Fibroblast of villous mesenchyme (primary cell): ENCODE results near the gene SLC5A3. TPM values are rescaled to one million over a fixed set of nuclear protein-coding genes. Genes with fewer than 3 reads are reported as not detected.

Experiments
- DNase-seq: peaks from one replicate; pipeline ENCODE4 v3.0.0-alpha.2; 2010; ENCODE audit warnings: low read depth
- H3K4me3 ChIP-seq: 2 replicates; pipeline ENCODE4 v1.5.1; 2011; ENCODE audit warnings: low read depth, mild to moderate bottlenecking, low read length
- total RNA-seq: library from RNA; depleted of rRNA; stranded (reverse); fragments of >200 nt; gene quantifications from 2 replicates; pipeline ENCODE4 v1.2.3, GENCODE V29; 2012
- TF ChIP-seq, protein P1 (sequence below): IDR thresholded peaks from 2 replicates; pipeline ENCODE4 v1.5.1; 2012; ENCODE audit warnings: low read depth, mild to moderate bottlenecking, low read length; ENCODE audit not compliant: insufficient read depth

The SLC5A3 gene
- total RNA-seq, 1 donor: 142 TPM

DNA sequence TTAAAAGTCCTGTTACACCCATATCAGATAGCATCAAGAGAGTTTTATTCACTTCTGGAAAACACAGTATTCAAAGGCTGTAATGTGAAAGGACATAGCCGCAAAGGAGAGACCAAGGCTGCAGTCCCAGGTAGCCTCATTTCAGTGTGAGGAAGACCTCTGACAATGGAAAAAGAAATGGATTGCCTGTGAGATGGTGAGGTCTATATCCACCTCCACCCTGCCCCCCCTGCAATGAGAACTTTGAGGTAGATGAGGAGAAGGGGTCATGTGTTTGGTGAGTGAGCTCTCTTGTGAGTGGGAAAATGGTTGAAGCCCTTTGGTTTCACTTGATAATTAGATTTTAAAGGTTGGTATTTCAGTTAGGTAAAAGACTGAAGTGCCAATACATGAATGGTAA is 3.5 kb downstream of the SLC5A3 start:
- no peak overlapping the region for H3K4me3 ChIP-seq
- TF ChIP-seq, protein P1, sequence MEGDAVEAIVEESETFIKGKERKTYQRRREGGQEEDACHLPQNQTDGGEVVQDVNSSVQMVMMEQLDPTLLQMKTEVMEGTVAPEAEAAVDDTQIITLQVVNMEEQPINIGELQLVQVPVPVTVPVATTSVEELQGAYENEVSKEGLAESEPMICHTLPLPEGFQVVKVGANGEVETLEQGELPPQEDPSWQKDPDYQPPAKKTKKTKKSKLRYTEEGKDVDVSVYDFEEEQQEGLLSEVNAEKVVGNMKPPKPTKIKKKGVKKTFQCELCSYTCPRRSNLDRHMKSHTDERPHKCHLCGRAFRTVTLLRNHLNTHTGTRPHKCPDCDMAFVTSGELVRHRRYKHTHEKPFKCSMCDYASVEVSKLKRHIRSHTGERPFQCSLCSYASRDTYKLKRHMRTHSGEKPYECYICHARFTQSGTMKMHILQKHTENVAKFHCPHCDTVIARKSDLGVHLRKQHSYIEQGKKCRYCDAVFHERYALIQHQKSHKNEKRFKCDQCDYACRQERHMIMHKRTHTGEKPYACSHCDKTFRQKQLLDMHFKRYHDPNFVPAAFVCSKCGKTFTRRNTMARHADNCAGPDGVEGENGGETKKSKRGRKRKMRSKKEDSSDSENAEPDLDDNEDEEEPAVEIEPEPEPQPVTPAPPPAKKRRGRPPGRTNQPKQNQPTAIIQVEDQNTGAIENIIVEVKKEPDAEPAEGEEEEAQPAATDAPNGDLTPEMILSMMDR: no peak
- DNase-seq: no peak

DNA sequence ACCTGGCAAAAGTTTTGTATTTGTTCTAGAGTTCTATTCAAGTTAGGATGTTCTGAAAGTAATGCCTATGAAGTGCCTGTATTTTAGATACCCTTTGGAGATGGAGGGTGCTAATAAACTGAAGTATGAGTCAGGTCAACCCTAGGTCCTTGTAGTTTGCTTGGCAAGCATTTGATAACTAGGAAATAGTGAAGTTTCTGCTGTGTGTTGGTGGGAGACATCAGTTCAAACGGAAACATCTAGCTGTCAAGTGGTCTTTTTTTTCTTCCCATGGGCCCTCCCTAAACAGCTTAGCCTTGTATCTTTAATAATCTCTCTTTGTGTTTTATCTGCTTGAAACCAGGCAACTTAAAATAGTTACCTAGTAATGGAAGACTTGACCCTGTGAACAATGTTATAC is 4.5 kb downstream of the SLC5A3 start:
- no peak overlapping the region for H3K4me3 ChIP-seq
- TF ChIP-seq, protein P1: no peak
- no peak for DNase-seq

DNA sequence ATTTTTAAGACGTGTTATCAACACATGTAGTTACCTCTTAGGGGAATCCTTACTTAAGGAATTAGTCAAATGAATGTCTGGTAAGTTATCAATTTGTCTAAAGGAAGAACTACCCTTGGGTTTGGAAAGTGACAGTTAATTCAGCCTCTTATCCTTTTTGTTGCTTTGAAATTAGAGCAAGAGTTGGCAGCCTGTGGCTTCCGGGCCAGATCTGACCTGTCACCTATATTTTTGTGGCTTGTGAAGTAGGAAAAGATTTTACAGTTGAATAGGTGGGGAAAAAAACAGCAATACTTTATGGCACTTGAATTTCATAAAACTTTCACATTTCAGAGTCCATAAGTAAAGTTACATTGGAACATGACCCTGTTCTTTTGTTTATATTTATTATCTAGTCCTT is 5.5 kb downstream of the SLC5A3 start:
- TF ChIP-seq, protein P1: no peak
- no peak overlapping the region for H3K4me3 ChIP-seq
- no peak for DNase-seq

DNA sequence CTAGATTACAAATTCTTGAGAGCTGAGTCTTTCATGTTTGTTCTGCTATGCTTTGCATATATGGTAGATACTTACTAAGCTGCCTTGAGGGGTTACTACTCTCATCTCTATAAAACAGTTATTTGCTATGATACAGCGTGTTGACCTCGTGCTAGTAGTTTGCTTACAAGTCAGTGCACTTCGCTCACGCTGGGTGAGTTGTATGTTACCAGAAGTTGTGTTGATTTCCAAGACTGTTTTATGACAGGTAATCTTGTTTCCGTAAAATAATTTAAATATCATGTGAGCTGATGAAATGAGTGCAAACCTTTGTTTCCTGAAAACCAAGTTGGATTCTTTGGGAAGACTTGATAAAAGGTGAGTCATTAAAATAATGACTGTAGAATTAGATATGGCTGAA is 7.3 kb downstream of the SLC5A3 start:
- TF ChIP-seq, protein P1: no peak
- no peak overlapping the region for H3K4me3 ChIP-seq
- no peak for DNase-seq

DNA sequence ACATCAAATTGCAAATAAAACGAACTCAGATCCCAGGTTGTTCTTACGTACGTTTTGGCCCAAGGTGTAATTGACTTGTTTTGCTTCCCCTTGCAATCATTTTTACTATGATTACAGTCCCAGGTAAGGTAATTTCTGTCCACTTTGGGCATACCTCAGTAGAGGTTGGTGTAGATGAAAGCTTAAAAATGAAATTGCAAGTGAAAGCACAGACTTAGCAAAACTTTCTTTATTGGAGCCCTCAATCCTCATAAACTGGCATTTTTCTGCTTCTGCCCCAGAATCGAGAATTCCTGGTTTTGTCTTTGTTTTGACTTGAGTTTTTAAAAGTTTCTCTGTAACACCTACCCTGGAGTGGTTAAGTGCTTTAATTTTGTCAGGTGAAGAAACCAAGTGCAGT is 9.4 kb downstream of the SLC5A3 start:
- H3K4me3 ChIP-seq: no peak overlapping the region
- TF ChIP-seq, protein P1: no peak
- no peak for DNase-seq

DNA sequence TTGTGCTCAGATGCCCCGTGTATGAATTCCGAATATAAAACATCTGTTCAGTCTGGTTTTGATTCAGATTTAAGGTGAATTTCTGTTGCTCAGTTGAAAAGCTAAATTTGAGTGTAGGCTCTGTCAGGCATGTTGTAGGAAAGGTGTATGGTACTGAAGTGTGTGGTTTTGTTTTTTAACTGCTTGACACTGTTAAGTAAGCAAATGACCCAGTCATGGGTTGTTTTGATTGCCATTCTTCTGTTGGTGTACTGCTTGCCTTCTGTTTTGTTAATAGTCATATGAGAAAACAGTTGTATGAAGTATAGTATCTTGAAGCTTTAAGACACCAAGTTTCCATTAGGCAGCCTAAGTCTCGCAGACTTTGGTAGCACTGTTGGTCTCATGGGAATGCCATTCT is 10.0 kb downstream of the SLC5A3 start:
- H3K4me3 ChIP-seq: no peak overlapping the region
- no peak for DNase-seq
- TF ChIP-seq, protein P1: no peak

DNA sequence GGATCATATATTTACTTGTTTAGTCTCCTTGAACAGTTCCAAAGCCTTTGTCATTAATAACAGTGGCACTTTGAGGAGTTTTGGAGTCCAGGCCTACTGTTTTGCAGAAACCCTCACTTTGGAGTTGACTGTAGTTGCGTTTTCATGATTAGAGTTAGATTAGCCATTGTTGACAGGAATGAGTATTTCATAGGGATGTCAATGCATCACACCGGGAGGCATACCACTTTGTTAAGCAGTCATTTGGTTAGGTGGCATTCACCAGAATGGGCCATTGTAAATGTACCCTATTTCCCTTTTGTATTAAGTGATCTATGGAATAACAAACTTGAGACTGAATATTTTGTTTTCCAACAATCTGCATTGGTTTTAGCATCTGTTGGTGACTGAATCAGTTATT is 11.8 kb downstream of the SLC5A3 start:
- TF ChIP-seq, protein P1: no peak
- no peak overlapping the region for H3K4me3 ChIP-seq
- no peak for DNase-seq
